OCI-LY1 (cell line): ENCODE results near the gene TRIO.

Experiments used
- CTCF ChIP-seq: fragments of 200-600 bp; sonication (generic), shearing (Covaris generic); IDR thresholded peaks from 2 replicates; pipeline ENCODE4 v1.5.1; 2017; ENCODE audit warnings: mild to moderate bottlenecking, antibody characterized with exemption, low read length, moderate library complexity, mixed read lengths
- EZH2 ChIP-seq: fragments of 200-600 bp; sonication (generic), shearing (Covaris generic); IDR thresholded peaks from 2 replicates; pipeline ENCODE4 v1.8.0; 2017; ENCODE audit warnings: borderline replicate concordance, mixed run types, mild to moderate bottlenecking, antibody characterized with exemption, low read length, moderate library complexity, mixed read lengths

- no peak for TF ChIP-seq CTCF
- no peak for TF ChIP-seq EZH2
Measured at GRCh38 chr5:14182761-14183160, 39.6 kb downstream of the TRIO start.
